Renal cortical epithelial cell (primary cell): ENCODE measurements around the gene GIT1. TPM values are rescaled to one million over a fixed set of nuclear protein-coding genes. Genes with fewer than 3 reads are reported as not detected.

ENCODE experiments used
- DNase-seq: peaks from one replicate; pipeline ENCODE4 v3.0.0-alpha.2; 2011; ENCODE audit warnings: low read depth
- total RNA-seq: library from RNA; depleted of rRNA; stranded (reverse); fragments of >200 nt; gene quantifications from 2 replicates; pipeline ENCODE4 v1.2.3, GENCODE V29; 2014

Gene GIT1
- total RNA-seq, 1 donor from 2014 or later = 34.7 TPM

DNA sequence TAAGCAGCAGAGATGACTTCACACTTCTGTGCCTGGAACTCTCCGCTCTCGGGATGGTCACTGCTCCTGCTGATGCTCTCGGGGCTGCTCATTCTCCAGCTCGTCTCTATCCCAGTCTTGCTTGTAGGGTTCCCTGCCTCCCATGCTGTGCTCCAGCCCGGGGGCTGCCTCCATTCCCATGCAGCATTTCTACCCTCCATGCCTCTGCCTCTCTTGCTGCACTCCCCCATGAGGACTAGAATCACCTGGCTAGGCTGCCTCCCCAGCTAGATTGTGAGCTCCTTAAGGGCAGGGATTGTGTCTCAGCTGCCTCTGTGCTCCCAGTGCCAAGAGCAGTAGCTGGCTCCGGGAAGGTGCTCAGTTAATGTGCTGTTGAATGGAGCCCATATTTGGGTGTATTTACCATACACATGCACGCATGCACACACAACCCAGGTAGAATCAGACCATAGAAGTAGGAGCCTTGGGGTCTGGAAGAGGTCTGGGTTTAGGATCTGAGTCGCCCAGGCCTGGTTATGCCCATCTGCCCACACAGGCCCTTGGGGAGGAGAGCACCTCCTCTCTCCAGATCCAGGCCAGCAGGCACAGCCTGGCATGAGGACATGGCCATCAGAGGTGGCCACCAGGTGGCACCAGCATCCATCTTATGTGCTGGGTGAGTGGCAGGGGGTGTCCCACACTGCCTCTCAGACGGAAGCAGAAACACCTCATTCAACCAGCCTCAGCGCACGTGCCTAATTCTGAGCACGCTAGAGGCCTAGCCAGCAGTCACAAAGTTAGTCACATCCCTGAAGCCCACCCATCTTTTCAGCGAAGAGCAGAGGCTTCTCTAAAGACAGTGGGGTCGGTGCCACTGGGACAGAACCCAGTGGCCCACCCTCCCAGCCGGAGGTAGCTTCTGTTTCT, 9.3 kb downstream of the GIT1 start:
- DNase-seq = peak; percentile 64

DNA sequence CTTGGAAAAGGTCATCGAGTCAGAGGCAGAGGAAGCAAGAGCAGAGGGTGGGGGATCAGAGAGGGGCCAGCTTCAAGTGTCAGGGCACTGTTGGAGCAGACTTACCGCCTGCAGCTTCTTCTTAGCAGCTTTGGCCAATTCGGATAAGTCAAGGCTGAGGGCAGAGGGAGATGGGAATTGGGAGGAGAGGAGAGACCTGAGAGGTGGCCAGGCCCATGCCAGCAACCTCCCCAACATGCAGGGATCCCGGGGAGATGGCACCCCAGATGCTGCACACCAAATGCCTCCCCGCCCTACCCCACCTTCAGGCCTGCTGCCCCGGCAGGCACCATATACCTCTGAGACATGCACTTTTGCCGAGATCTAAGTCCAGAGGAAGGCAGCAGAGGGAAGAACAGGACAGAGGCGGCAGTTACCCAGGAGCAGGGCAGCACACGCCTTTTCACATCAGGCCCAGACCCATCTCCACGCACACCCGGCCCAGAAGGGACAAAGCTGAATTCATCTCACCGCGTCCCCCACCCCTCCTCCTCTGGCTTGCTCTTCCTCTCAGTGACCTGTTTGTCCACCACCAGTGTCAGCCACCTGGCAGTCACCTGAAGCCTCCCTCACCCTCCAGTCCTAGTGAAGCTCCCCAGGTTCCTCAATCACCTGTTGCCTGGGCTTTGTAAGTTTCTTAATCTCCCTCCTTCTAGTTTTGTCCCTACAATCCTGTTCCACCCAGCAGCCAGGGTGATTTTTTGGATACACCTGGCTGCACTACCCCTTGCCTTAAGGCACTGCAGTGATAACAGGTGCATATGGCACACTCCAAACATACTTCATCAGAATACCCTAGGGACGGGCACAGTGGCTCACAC, 10.6 kb downstream of the GIT1 start:
- DNase-seq = no peak

DNA sequence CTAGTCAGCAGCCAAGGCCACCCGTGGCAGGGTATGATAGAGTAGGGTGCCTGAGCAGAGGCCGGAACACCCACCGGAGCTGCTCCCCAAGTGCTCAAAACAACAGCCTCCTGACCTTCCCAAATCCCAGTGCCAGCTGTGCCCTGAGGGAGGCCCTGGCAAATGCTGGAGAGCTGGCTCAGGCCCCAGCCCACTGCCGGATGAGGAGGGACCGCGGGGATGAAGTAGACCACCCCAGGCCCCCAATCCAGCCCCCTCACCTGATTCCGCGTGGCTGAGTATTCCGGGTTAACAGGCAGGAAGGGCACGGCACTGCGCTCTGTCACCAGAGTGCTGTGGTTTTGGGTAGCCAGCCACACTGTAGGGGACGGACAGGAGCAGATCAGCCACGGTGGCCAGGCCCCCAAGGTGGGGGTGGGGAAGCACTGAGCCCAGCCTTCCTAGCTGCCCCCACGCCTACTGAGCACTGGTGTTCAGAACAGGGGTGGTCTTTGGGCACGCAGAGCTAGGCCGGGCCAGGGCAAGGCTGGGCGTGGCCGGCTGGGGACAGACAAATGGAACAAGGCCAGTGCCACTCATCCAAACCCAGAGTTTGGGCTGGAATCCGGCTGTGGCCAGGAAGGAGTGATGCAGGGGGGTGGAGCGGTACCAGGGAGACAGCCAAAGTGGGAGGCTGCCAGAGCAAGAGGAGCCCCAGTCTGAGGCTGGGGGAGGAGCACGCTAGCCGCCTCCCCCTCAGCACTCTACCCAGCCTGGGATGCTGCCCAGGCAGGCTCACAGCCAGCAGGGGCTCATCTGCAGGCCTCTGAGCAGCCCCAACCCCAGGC, 11.8 kb downstream of the GIT1 start:
- no peak for DNase-seq

DNA sequence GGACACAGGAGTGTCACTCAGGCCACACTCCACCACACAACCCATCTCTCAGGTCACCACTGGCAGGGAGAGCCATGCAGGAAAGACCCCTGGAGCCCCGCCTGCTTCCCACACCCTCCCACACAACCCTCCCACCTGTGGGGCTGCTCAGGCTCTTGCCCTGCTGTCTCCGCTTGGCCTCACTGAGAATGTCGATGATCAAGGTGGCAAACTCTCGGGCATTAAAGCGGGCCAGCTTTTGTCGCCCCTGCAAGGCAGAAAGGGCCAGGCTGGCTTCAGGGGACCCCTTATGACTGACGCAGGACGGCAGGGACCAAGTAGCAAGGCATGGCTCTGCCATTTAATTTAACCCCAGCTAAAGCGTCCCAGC, 12.5 kb downstream of the GIT1 start:
- no peak for DNase-seq

DNA sequence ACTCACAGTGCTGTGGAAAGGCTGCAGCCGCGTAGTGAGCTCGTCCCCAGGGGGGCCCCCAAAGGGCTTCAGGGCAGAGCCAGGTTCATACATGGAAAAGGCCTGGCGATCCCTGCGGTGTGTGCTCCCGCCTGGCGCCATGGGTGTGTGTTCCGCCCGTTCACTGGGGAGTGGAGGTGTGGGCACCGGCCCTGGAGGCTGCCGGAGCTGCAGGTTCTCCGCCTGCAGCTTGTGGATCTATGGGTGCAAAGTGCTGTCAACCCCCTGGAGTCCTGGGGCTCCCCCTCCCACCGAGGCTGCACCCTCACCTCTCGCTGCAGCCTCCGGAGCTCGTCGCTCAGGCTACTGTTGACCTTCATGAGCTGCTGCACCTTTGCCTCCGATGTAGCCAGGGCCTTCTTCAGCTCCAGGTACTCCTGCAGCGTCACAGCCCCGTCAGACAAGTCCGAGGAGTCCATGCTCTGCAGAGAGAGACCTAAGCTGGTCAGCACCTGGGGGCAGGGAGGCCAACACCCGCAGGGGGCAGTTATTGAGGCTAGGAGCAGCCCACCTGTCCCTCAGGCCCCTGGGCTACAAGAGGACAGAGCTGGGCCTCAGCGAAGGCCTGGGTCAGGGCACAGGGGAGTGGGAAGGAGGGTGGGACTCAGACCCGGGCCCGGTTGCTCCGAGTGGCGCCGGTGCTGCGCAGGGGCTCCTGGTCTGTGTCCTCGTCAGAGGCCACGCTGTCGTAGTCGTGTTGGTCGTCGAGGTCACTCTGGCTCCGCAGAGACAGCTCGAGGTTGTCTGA, 13.0 kb downstream of the GIT1 start:
- no peak for DNase-seq

DNA sequence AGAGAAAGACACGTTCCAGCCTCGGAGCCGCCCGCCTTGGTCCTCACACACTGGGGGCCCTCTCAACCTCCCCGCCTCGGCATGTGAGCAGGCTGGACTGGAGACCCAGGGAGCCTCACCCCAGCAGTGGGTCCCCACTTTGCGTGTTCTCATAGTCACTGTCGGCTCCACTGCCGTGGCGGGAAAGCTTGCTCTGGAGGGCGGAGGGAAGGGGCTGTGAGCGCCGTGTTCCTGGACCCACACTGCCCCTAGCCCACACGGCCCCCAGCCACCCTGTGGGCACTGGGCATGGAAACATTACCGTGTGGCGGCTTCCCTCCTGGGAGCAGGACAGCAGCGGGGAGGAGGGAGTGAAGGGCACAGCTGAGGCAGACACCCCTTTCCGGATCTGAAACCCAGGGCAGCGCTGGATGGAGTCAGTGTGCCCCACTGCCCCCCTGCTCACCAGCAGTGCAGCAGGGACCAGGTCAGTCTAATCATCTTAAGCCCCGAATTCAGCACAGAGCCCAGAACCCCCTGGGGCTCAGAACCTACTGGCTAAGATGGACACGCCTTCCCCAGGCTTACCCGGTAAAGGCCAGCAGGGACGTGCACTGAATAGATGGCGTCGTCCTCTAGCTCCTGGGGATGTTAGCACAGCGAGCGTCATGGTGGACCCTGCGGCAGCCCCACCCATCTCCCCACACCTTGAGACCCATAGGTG, 13.8 kb downstream of the GIT1 start:
- no peak for DNase-seq

DNA sequence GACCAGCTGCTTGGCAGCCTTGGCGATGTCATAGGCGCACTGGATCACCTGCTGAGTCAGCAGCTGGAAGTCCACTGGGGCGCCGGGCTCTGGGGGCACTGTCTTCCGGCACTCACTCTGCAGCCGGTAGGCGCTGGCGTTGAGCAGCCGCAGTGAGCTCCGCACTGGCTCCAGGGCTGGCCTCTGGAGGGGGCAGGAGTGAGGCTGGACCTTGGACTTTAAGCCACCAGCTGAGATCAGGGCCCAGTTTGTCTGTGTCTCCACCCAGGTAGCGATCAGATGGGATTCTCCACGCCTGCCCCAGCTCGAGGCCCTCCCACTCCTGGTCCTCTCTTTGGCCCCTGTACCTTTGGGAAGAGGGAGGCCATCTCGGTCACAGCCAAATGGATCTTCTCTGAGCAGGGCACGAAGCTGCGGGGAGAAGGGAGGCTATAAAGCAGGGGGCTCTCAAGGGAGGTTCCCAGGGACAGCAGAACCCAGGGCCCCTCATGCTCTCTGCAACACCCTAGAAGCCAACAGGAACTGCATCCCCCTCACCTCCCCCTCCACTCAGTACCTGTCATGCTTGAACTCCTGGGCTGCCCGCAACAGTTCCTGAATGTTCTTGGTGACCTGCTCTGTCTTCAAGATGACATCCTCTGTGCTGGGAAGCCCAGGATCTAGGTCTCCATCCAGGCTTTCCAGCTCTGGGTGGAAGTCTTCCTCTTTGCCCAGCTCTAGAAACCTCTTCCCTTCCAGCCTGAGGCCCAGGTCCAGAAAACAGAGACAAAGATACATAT, 14.5 kb downstream of the GIT1 start:
- DNase-seq = no peak

DNA sequence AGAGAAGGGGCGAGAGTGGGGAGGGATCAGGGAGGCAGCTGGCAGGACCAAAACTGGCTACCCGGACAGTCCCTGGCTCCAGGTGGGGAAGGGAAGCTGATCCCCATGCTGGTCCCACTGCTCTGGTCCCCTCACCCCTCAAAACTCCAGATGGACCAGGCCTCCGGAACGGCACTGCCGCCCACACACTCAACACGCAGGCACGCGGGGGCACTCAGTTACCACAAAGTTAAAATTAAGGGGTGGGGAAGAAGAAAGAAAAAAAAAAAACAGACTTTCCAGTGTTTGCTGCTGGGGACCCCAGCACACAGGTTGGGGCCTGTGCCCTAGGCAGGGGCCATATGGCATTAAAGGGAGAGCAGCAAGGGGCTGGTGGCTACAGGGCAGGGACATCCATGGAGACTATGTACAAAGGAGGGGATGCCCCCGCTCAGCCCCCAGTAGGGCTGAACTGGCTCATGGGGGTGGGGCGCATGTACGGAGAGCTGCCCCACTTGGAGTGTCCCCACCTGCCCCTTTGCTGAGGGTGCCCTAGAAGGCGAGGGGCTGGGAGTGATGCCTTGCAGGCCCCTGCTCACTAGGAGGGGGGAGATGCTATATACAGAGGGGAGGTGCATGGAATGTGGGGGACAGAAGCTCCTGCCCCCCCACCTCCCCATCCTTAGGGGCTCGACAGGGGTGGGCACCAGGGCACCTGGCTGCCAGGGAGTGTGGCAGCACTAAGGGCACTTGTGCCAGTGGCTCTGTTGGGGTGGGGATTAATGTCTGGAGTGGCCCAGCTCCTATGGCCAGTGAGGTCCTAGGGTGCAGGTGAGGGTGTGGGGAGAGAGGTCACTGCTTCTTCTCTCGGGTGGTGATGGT, 15.3 kb downstream of the GIT1 start:
- DNase-seq = no peak

DNA sequence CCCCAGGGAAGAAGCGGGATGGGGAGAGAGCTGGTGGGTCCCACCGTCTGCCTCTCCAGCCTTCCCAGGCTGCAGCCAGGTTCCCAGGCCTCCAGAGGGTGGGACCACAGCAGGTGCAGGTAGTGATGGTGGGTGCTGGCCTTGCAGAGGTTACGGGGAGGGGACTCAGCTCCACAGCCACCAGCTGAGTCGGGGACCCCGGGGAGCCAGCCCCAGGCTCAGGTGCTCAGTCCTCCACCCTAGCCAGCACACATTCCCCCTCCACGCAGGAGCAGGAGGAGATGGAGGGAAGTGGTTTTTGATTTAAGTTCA, 15.9 kb downstream of the GIT1 start:
- no peak for DNase-seq

DNA sequence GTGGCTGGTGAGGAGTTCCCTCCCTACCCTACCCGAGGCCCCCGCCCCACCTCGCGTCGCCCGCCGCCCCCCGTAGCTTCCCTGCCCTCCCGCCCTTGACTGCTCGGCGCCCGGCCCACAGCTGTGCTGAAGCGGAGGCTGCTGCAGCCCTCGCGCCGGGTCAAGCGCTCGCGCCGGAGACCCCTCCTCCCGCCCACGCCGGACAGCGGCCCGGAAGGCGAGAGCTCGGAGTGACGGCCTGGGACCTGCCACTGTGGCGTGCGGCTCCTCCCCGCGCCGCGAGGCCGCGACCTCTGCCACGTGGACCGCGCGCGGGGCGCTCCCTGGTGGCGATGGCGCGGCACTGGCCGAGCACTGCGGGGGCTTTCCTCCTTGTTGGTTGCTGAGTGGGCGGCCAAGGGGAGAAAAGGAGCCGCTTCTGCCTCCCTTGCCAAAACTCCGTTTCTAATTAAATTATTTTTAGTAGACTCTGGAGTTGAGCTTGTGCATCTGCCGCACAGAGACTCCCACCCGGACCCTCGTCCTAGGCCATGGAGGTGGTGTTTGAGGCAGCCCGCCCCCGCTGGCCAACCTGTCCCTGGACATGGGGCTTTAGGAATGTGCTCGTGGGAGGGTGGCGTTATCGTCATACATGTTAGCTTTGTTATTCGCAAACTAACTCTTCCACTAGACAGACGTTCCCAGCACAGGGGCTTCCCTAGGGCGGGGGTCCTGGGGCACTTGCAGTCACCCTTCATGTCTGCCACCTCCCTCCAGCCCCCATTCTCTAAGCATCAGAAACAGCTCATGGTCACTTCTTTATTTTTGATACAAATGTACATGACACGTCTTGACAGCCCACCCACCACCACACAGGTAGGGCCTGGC, 16.5 kb downstream of the GIT1 start:
- DNase-seq = no peak

DNA sequence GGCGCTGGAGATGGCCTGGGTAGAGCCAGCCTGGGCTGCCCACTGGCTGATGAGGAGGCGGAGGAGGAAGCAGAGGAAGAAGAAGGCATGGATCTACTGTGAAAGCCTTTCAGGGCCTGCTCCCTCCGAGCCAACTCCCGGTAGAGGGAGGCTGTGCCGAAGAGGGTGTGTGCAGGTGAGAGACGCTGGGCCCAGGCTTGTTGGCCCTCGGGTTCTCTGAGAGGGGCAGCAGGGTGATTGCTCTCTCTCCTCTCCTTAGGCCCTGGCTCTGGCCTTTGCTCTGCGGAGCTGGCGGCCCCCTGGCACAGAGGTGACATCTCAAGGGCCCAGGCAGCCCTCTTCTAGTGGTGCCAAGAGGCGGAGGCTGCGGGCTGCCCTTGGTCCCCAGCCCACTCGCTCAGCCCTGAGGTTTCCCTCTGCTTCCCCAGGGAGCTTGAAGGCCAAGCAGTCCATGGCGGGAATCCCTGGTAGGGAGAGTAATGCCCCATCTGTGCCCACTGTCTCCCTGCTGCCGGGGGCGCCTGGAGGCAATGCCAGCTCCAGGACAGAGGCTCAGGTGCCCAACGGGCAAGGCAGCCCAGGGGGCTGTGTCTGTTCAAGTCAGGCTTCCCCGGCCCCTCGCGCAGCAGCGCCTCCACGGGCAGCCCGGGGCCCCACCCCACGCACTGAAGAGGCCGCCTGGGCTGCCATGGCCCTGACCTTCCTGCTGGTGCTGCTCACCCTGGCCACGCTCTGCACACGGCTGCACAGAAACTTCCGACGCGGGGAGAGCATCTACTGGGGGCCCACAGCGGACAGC, 17.4 kb downstream of the GIT1 start:
- DNase-seq = no peak

DNA sequence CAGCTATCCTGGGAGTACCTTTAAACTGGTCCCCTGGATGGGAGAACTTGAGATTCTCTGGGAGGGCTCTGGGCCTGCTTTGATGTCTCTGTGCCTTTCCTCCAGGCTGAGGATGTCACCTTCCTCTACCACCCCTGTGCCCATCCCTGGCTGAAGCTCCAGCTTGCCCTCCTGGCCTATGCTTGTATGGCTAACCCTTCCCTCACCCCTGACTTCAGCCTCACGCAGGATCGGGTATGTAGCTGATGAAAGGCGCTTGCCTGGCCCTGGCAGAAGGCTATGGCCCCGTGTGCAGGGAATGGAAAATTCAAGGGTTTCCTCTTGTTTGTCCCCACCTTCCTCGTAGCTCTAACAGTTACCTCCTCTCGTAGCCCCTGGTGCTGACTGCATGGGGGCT, 18.0 kb downstream of the GIT1 start:
- no peak for DNase-seq

DNA sequence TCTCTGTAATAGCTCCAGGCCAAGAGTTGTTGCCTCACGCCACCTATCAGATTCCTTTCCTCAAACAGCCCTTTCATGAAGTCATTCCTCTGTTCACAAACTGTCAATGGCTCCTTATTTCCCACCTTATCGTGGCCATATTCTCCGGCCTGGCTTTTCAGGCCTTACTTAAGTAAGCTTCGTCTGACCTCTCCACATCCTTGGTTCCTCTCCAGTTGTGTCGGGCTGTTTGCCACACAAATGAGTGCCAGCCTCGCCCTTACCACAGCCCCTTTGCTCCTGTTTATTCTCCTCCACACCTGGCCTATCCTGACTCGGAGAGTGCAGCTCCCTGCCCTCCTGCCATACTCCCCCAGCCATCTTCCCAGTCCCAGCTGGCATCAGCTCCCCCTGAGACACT, 18.9 kb downstream of the GIT1 start:
- DNase-seq = no peak

DNA sequence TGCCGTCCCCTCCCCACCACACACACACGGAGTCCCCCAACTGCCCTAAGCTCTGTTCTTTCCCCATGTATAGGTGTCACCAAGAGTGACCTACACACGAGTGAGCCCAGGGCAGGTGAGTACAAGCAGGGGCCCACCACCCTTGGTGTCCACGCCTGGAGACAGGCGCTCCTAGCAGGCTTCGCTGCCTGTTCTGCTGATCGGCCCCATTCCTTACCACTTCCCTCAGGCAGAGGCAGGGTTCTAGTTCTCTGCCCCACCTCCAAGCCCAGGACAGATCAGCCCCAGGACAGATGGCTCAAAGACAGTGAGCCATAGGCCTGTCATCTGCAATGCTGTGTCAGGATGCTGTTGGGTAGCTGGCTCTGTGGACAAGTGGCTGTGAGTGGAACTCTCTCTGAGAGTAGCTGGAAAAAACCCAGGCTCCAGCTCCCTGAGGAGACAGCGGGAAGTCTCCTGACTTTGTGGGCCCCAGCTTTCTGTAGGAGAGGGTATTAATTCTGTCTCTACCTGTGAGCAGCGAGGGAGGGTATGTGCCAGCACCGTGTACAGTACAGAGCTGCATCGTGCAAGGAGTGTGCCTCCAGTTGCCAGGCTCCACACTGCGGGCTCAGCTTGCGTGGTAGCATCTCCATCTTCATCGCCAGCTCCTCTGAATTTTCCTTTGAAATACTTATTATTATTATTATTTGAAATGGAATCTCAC, 20.1 kb downstream of the GIT1 start:
- no peak for DNase-seq

DNA sequence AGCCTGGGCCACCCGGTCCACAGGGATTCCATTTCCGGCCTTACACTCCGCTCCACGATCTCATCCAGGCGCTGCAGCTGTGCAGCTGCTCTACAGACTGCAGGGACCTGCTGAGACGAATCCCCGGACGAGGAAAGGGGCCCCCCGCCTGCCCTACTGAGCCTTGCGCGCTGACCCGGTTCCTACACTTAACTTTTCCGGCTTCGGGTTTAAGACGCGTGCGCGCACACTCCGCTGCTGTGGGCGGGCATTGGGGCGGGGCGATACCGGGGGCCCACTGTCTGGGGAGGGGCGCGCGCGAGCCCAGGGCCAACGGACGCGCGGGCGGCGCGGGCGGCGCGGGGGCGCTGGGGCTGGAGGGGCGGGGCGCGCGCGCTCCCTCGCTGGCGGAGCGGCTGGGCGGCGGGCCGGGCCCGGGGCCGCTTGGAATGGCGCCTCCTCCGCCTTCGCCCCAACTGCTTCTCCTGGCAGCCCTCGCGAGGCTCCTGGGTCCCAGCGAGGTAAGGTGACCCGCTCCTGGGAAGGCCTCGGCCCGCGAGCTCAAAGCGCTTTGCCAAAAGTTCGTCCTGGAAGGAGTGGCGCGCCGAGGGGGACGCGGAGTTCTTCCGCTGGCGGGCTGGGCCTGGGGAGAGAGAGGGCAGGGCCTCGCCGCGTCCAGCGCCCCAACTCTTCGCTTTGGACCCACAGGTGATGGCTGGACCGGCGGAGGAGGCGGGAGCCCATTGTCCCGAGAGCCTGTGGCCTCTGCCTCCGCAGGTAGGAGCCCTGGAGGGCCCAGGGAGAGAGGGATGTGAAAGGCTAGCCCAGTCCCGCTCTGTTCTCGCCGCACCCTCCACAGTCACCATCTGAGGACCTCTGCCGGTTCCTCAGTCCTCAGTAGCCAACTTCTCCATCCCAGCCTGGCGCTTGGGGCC, 20.9 kb downstream of the GIT1 start, which contains the start of gene TP53I13:
TP53I13 (plus strand) TSS at position 371 of the 914 bp plus-strand sequence; CDS start at position 429, 58 bp downstream.
- no peak for DNase-seq
